BJ (cell line): ENCODE data around the gene DDX23. TPM values are rescaled to one million over a fixed set of nuclear protein-coding genes. Genes with fewer than 3 reads are reported as not detected.

ENCODE experiments used
- CTCF ChIA-PET: fragments of 350-600 bp; formaldehyde crosslinking; extraction: SDS; loops from one replicate; lab custom pipeline; 2021; ENCODE audit warnings: antibody characterized with exemption, inconsistent platforms; lab: Yijun Ruan, JAX
- POLR2A ChIA-PET: fragments of 300-600 bp; sonication (Branson Sonifier 250); formaldehyde crosslinking; extraction: SDS; loops from one replicate; lab custom pipeline; 2021; ENCODE audit warnings: antibody characterized with exemption; lab: Charles Lee
- DNase-seq: peaks from one replicate; pipeline ENCODE4 v3.0.0-alpha.2; 2011; ENCODE audit warnings: low read depth
- H3K27me3 ChIP-seq: 2 replicates; pipeline ENCODE4 v1.6.0; 2011; ENCODE audit warnings: low read length; ENCODE audit not compliant: control insufficient read depth, insufficient read depth
- H3K36me3 ChIP-seq: 2 replicates; pipeline ENCODE4 v1.5.1; 2011; ENCODE audit warnings: low read length; ENCODE audit not compliant: control insufficient read depth, insufficient read depth
- H3K4me3 ChIP-seq: 2 replicates; pipeline ENCODE4 v1.5.1; 2011; ENCODE audit warnings: low read depth, mild to moderate bottlenecking, control low read depth, low read length
- CTCF ChIP-seq: IDR thresholded peaks from 2 replicates; pipeline ENCODE4 v1.5.1; 2011; ENCODE audit warnings: low read depth, mild to moderate bottlenecking, control low read depth, inconsistent platforms, low read length, moderate library complexity; ENCODE audit not compliant: insufficient read depth
- polyA plus RNA-seq: library from polyadenylated mRNA; depleted of rRNA; stranded (reverse); fragments of >200 nt; gene quantifications from 2 replicates; pipeline ENCODE4 v1.2.3, GENCODE V29; 2011

The DDX23 gene
- polyA plus RNA-seq, 1 experiment = 59.4 TPM

GRCh38 chr12:48823281-48823680, 28.7 kb downstream of the DDX23 start:
- no peak overlapping the region for H3K4me3 ChIP-seq
- peaks cover 26% of the 10 kb centered on the region for H3K36me3 ChIP-seq
- ChIA-PET POLR2A (no interaction called here), CTCF (interaction anchor here (1.0 to 1.5 kb wide), 3 partner anchors 8 to 70 kb away, joined by 3 to 4 read pairs (median 3); partner anchors contain the start of gene DDX23)
- no peak for TF ChIP-seq CTCF
- DNase-seq = no peak
- H3K27me3 ChIP-seq = no peaks in the 10 kb centered on the region

- POLR2A ChIA-PET = no interaction called here
- no peak for DNase-seq
- Histone ChIP-seq H3K4me3 (no peak overlapping the region), H3K27me3 (no peaks in the 10 kb centered on the region), H3K36me3 (peaks cover 23% of the 10 kb centered on the region)
- TF ChIP-seq CTCF = no peak
- CTCF ChIA-PET = interaction anchor here (0.6 to 1.5 kb wide), 3 partner anchors 8 to 729 kb away, joined by 3 to 4 read pairs (median 3); partner anchors contain the start of gene DDX23
These were observed 29.3 kb downstream of the DDX23 start for GRCh38 chr12:48822711-48823110.

- POLR2A ChIA-PET = no interaction called here
- no peak overlapping the region for H3K4me3 ChIP-seq
- DNase-seq = no peak
- H3K36me3 ChIP-seq = peaks cover 21% of the 10 kb centered on the region
- CTCF ChIA-PET = interaction anchor here (0.6 to 1.5 kb wide), 2 partner anchors 30 to 729 kb away, joined by 3 to 4 read pairs; partner anchors contain the start of gene DDX23
- no peak for TF ChIP-seq CTCF
- H3K27me3 ChIP-seq = no peaks in the 10 kb centered on the region
These were observed 29.8 kb downstream of the DDX23 start for GRCh38 chr12:48822139-48822538.

GRCh38 chr12:48819986-48820725, 31.8 kb downstream of the DDX23 start:
- ChIA-PET POLR2A (interaction anchor here (0.6 kb wide), 1 partner anchor 424 kb away, joined by 5 read pairs; no protein-coding TSS in a partner anchor), CTCF (interaction anchor here (1.3 to 1.7 kb wide), 2 partner anchors 9 to 33 kb away, joined by 4 to 5 read pairs; no protein-coding TSS in a partner anchor)

More at GRCh38 chr12:48819986-48820725, 31.8 kb downstream of the DDX23 start:
- DNase-seq = no peak
- Histone ChIP-seq H3K27me3 (no peaks in the 10 kb centered on the region), H3K4me3 (no peak overlapping the region), H3K36me3 (peaks cover 11% of the 10 kb centered on the region)
- no peak for TF ChIP-seq CTCF
